HUES64 (cell line): ENCODE measurements around the gene JADE1.

Experiments
- H3K27ac ChIP-seq: 2 replicates; pipeline ENCODE4 v1.7.0; 2013; ENCODE audit warnings: low read depth, low read length, inconsistent platforms
- H3K27me3 ChIP-seq: 2 replicates; pipeline ENCODE4 v1.6.1; 2013; ENCODE audit warnings: mild to moderate bottlenecking, low read length; ENCODE audit not compliant: insufficient read depth
- H3K36me3 ChIP-seq: 2 replicates; pipeline ENCODE4 v1.6.1; 2013; ENCODE audit warnings: mild to moderate bottlenecking, low read length; ENCODE audit not compliant: insufficient read depth
- H3K4me1 ChIP-seq: 2 replicates; pipeline ENCODE4 v1.6.1; 2013; ENCODE audit warnings: mild to moderate bottlenecking, low read length, moderate library complexity; ENCODE audit not compliant: insufficient read depth
- H3K4me3 ChIP-seq: 2 replicates; pipeline ENCODE4 v1.5.1; 2013; ENCODE audit warnings: mild to moderate bottlenecking, low read length, moderate library complexity
- H3K9ac ChIP-seq: 2 replicates; pipeline ENCODE4 v1.6.1; 2013; ENCODE audit warnings: mild to moderate bottlenecking, low read depth, low read length
- H3K9me3 ChIP-seq: 2 replicates; pipeline ENCODE4 v1.6.1; 2013; ENCODE audit warnings: low read depth, low read length; ENCODE audit not compliant: insufficient read depth
- WGBS: fragments of 150-250, 120-280 bp; methylation state at CpG from one replicate; pipeline ENCODE4 v1.1.7; 2013; ENCODE audit warnings: missing lambda C conversion rate; 5-methylcytosine and 5-hydroxymethylcytosine counted together

Gene JADE1

GRCh38 chr4:128862608-128863311 lies 53.3 kb downstream of the JADE1 start:
- 83% methylated on average over 13 of the region's 14 CpGs for WGBS
- peak overlapping the region; percentile 25; the same call in 1 of the 2 replicates for H3K27ac ChIP-seq
- peaks cover 97% of the 10 kb centered on the region for H3K36me3 ChIP-seq
- peaks cover 13% of the 10 kb centered on the region for H3K4me1 ChIP-seq
- H3K9me3 ChIP-seq: no peaks in the 10 kb centered on the region
- no peak overlapping the region for H3K4me3 ChIP-seq
- H3K27me3 ChIP-seq: no peaks in the 10 kb centered on the region
- H3K9ac ChIP-seq: no peak overlapping the region

DNA sequence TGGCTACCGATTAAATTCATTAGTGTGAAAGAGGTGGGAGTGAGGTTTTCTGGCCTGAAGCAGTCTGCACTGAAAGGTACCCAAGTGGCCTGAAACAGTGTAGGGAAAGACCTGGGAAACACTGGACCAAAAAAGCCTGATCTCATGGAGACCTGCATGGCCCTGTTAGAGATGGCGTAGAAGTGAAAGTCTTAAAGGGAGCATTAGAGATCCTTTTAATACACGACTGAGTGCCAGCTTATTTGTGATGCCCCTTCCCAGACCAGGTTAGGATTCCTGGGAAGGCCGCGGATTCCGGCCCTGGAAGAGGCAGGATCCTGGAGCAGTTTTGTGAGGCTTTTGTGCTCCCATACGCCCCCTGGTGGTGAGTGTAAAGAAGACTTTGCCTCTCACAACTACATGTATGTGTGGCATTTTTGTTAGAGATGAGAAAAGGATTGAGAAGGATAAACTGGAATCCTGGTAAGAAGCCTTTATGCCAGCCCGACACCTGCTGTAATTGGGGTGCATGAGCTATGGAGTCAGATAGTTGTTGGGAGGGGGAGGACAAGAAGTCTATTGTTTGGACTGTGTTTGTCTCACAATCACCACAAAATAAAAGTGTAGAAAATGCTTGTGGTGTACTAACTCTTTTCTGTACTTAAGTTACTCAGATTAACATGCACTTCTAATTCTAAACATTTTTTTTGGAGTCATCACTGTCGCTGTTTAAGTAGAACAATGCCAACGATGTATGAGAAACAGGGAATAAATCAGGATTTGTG lies 54.0 kb downstream of the JADE1 start:
- peaks cover 13% of the 10 kb centered on the region for H3K4me1 ChIP-seq
- peak overlapping the region; percentile 25; the same call in 1 of the 2 replicates for H3K27ac ChIP-seq
- no peaks in the 10 kb centered on the region for H3K9me3 ChIP-seq
- H3K36me3 ChIP-seq: peaks cover 97% of the 10 kb centered on the region
- H3K27me3 ChIP-seq: no peaks in the 10 kb centered on the region
- no peak overlapping the region for H3K4me3 ChIP-seq
- WGBS: 63% methylated on average over 10 of the region's 10 CpGs
- H3K9ac ChIP-seq: no peak overlapping the region

GRCh38 chr4:128865132-128865531 lies 55.6 kb downstream of the JADE1 start:
- H3K27me3 ChIP-seq: no peaks in the 10 kb centered on the region
- H3K4me1 ChIP-seq: peaks cover 13% of the 10 kb centered on the region
- H3K36me3 ChIP-seq: peaks cover 99% of the 10 kb centered on the region
- WGBS: 88% methylated on average over 2 of the region's 2 CpGs
- H3K9me3 ChIP-seq: no peaks in the 10 kb centered on the region
- H3K9ac ChIP-seq: no peak overlapping the region
- no peak overlapping the region for H3K27ac ChIP-seq
- H3K4me3 ChIP-seq: no peak overlapping the region

DNA sequence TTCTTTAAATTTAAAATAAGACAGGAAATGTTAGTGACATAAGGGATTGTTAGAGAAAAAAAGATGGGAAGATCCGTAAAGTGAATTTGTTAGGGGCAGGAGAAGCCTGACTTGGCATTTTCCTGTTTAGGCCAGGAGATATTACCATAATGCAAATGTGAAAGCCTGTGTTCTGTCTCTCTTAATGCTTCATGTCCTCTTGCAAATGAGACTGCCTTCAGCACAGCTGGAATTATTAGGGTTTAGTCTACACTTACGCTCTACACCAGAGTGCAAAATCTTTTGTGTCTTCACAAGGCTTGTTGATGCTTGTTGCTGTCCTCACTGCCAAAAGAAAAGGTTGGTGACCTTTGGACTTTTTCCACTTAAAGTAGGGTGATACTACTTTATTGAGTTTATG lies 56.8 kb downstream of the JADE1 start:
- Histone ChIP-seq H3K9ac (no peak overlapping the region), H3K36me3 (peaks cover 99% of the 10 kb centered on the region), H3K27ac (no peak overlapping the region), H3K4me3 (no peak overlapping the region), H3K27me3 (no peaks in the 10 kb centered on the region), H3K4me1 (peaks cover 13% of the 10 kb centered on the region), H3K9me3 (no peaks in the 10 kb centered on the region)
- WGBS: 87% methylated on average over 2 of the region's 2 CpGs

- Histone ChIP-seq H3K9me3 (no peaks in the 10 kb centered on the region), H3K4me1 (peaks cover 13% of the 10 kb centered on the region), H3K36me3 (peaks cover 99% of the 10 kb centered on the region), H3K27ac (no peak overlapping the region), H3K4me3 (no peak overlapping the region), H3K27me3 (no peaks in the 10 kb centered on the region), H3K9ac (no peak overlapping the region)
- 82% methylated on average over 1 of the region's 1 CpG for WGBS
Measured at GRCh38 chr4:128866691-128867090, 57.2 kb downstream of the JADE1 start.

DNA sequence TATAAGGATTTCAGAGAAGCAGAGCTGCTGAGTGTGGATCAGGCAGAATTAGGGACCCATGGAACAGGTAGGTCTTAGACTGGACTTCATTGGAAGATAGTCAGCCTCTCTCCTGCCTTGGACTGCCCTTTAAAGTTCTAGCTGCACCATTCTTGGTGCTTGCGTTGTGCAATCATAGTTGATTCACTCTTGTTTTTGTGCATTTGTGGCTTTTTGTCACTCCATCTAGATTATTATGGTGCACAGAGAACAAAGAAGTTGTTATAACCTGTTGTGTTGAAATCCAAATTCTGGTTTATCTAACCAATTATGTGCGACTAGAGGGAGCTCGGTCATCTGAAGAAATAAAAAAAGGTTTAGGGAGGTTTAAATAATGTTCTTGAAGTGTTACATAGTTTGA lies 59.3 kb downstream of the JADE1 start:
- Histone ChIP-seq H3K27me3 (no peaks in the 10 kb centered on the region), H3K4me1 (peaks cover 17% of the 10 kb centered on the region), H3K4me3 (no peak overlapping the region), H3K9me3 (no peaks in the 10 kb centered on the region), H3K27ac (no peak overlapping the region), H3K9ac (no peak overlapping the region), H3K36me3 (peaks cover 100% of the 10 kb centered on the region)
- 95% methylated on average over 3 of the region's 3 CpGs for WGBS

GRCh38 chr4:128869776-128870509 lies 60.4 kb downstream of the JADE1 start:
- no peak overlapping the region for H3K27ac ChIP-seq
- H3K9ac ChIP-seq: no peak overlapping the region
- no peaks in the 10 kb centered on the region for H3K27me3 ChIP-seq
- no peaks in the 10 kb centered on the region for H3K9me3 ChIP-seq
- no peak overlapping the region for H3K4me3 ChIP-seq
- 95% methylated on average over 2 of the region's 2 CpGs for WGBS
- peaks cover 98% of the 10 kb centered on the region for H3K36me3 ChIP-seq
- peaks cover 23% of the 10 kb centered on the region for H3K4me1 ChIP-seq

GRCh38 chr4:128871948-128872347 lies 62.4 kb downstream of the JADE1 start:
- whole genome bisulfite sequencing: 93% methylated on average over 9 of the region's 9 CpGs
- H3K27me3 ChIP-seq: no peaks in the 10 kb centered on the region
- H3K4me3 ChIP-seq: no peak overlapping the region
- H3K36me3 ChIP-seq: peaks cover 78% of the 10 kb centered on the region
- H3K27ac ChIP-seq: no peak overlapping the region
- no peaks in the 10 kb centered on the region for H3K9me3 ChIP-seq
- H3K4me1 ChIP-seq: peaks cover 13% of the 10 kb centered on the region
- H3K9ac ChIP-seq: no peak overlapping the region

- no peak overlapping the region for H3K27ac ChIP-seq
- WGBS: 87% methylated on average over 2 of the region's 2 CpGs
- H3K36me3 ChIP-seq: peaks cover 36% of the 10 kb centered on the region
- H3K27me3 ChIP-seq: no peaks in the 10 kb centered on the region
- H3K9me3 ChIP-seq: no peaks in the 10 kb centered on the region
- H3K4me3 ChIP-seq: no peak overlapping the region
- peaks cover 13% of the 10 kb centered on the region for H3K4me1 ChIP-seq
- H3K9ac ChIP-seq: no peak overlapping the region
Measured at GRCh38 chr4:128876200-128876599, 66.7 kb downstream of the JADE1 start.

DNA sequence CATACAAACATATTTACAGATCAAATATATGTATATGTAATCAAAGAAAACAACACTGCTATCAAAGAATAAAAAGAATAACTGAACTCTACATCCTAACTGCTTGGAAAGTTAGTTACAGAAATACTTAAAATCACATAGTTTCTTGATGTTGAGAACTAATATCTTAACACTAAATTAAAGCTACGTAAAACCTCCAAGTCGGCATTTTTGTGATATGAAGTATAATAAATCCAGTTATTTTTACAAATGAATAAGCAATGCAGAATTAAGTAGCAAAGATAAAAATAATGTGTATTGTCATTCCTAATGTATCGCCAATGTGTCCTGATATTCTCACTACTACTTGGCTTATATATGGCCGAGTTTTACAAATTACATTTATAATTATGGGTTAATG lies 68.4 kb downstream of the JADE1 start:
- Histone ChIP-seq H3K9ac (no peak overlapping the region), H3K27me3 (no peaks in the 10 kb centered on the region), H3K4me1 (peaks cover 13% of the 10 kb centered on the region), H3K36me3 (peaks cover 18% of the 10 kb centered on the region), H3K27ac (no peak overlapping the region), H3K4me3 (no peak overlapping the region), H3K9me3 (no peaks in the 10 kb centered on the region)
- no CpG with 5 or more reads among the region's 4 CpGs for WGBS

- Histone ChIP-seq H3K27me3 (no peaks in the 10 kb centered on the region), H3K4me3 (no peak overlapping the region), H3K27ac (no peak overlapping the region), H3K9me3 (no peaks in the 10 kb centered on the region), H3K4me1 (0 out of 2 replicates have a peak, but pooled peaks cover 2% of the 10 kb centered on the region), H3K9ac (no peak overlapping the region), H3K36me3 (peaks cover 5% of the 10 kb centered on the region)
- 100% methylated on average over 1 of the region's 2 CpGs for WGBS
Measured at GRCh38 chr4:128879283-128879682, 69.8 kb downstream of the JADE1 start.
